ENCODE results near the gene LASP1.

GRCh38 chr17:38961413-38961812 lies 91.6 kb downstream of the LASP1 start:
- TF ChIP-seq POLR2A (IDR thresholded peaks at IDR 0.05), result no peak
- no peak for TF ChIP-seq CTCF (IDR thresholded peaks at IDR 0.05)
- TF ChIP-seq POLR2AphosphoS5 (IDR thresholded peaks at IDR 0.05), result no peak
